ENCODE results near the gene ADGRD1.
"Not testable (repeated sequence)": the region's sequence is repeated elsewhere in the genome, so short reads cannot be mapped to it uniquely, and the experiment has no call there.

The ADGRD1 gene
- total RNA-seq: 0 to 0.04 reads per million in 2 experiments

GRCh38 chr12:130953771-130954543, at the start of gene ADGRD1:
ADGRD1 (plus strand) TSS chr12:130953907; CDS start chr12:130954466, 559 bp downstream.
- no peak for DNase-seq (ENCODE audit: low read depth)

- DNase-seq (ENCODE audit: low read depth): no peak
Measured at GRCh38 chr12:130904064-130904463, 49.6 kb upstream of the ADGRD1 start.

GRCh38 chr12:130904936-130905455, 48.7 kb upstream of the ADGRD1 start:
- not testable (repeated sequence) for DNase-seq (ENCODE audit: low read depth)

- no peak for DNase-seq (ENCODE audit: low read depth)
Measured at GRCh38 chr12:130909111-130909510, 44.6 kb upstream of the ADGRD1 start.

GRCh38 chr12:130911193-130911592, 42.5 kb upstream of the ADGRD1 start:
- DNase-seq (ENCODE audit: low read depth): no peak

- DNase-seq (ENCODE audit: low read depth): no peak
Measured at GRCh38 chr12:130911933-130912332, 41.8 kb upstream of the ADGRD1 start.

GRCh38 chr12:130916241-130916911, 37.3 kb upstream of the ADGRD1 start:
- no peak for DNase-seq (ENCODE audit: low read depth)

GRCh38 chr12:130917607-130918006, 36.1 kb upstream of the ADGRD1 start:
- DNase-seq (ENCODE audit: low read depth): no peak

GRCh38 chr12:130919086-130919485, 34.6 kb upstream of the ADGRD1 start:
- DNase-seq (ENCODE audit: low read depth): no peak

GRCh38 chr12:130920119-130920703, 33.5 kb upstream of the ADGRD1 start:
- DNase-seq (ENCODE audit: low read depth): no peak

GRCh38 chr12:130920723-130921381, 32.9 kb upstream of the ADGRD1 start:
- DNase-seq (ENCODE audit: low read depth): no peak

GRCh38 chr12:130922511-130922953, 31.2 kb upstream of the ADGRD1 start:
- no peak for DNase-seq (ENCODE audit: low read depth)

- DNase-seq (ENCODE audit: low read depth): no peak
Measured at GRCh38 chr12:130924966-130925665, 28.6 kb upstream of the ADGRD1 start.

GRCh38 chr12:130925666-130926015, 28.1 kb upstream of the ADGRD1 start:
- DNase-seq (ENCODE audit: low read depth): no peak

- no peak for DNase-seq (ENCODE audit: low read depth)
Measured at GRCh38 chr12:130929363-130929762, 24.3 kb upstream of the ADGRD1 start.

- no peak for DNase-seq (ENCODE audit: low read depth)
Measured at GRCh38 chr12:130932061-130932930, 21.4 kb upstream of the ADGRD1 start.

- DNase-seq (ENCODE audit: low read depth): no peak
Measured at GRCh38 chr12:130933269-130933995, 20.3 kb upstream of the ADGRD1 start.

GRCh38 chr12:130934753-130935152, 19.0 kb upstream of the ADGRD1 start:
- no peak for DNase-seq (ENCODE audit: low read depth)

GRCh38 chr12:130936561-130936960, 17.1 kb upstream of the ADGRD1 start:
- DNase-seq (ENCODE audit: low read depth): no peak

GRCh38 chr12:130937063-130937462, 16.6 kb upstream of the ADGRD1 start:
- DNase-seq (ENCODE audit: low read depth): no peak
